AG04449 (cell line): ENCODE data around the gene HS6ST1.

Source experiments
- CTCF ChIA-PET: fragments of 350-600 bp; formaldehyde crosslinking; extraction: SDS; loops from one replicate; lab custom pipeline; 2021; ENCODE audit warnings: antibody characterized with exemption; lab: Yijun Ruan, JAX
- POLR2A ChIA-PET: fragments of 400-600, 350-600 bp; formaldehyde crosslinking; extraction: SDS; loops from one replicate; lab custom pipeline; 2020; ENCODE audit warnings: antibody characterized with exemption, inconsistent platforms; lab: Yijun Ruan, JAX
- DNase-seq: peaks from one replicate; pipeline ENCODE4 v3.0.0-alpha.2; 2010; ENCODE audit warnings: low read depth, low spot score
- H3K4me3 ChIP-seq: 2 replicates; pipeline ENCODE4 v1.5.1; 2011; ENCODE audit warnings: low read depth, mild to moderate bottlenecking, control low read depth, low read length
- CTCF ChIP-seq: IDR thresholded peaks from one replicate; pipeline ENCODE4 v1.5.1; 2011; ENCODE audit warnings: mild to moderate bottlenecking, moderate library complexity, low read length, control low read depth, inconsistent platforms; ENCODE audit not compliant: insufficient read depth; ENCODE audit errors: missing control alignments

HS6ST1 gene

GRCh38 chr2:128284037-128284441 lies 34.6 kb downstream of the HS6ST1 start:
- no peak for TF ChIP-seq CTCF
- POLR2A ChIA-PET, result interaction anchor here (0.6 kb wide), 1 partner anchor 24 kb away, joined by 3 read pairs; no protein-coding TSS in a partner anchor
- no peak for DNase-seq
- CTCF ChIA-PET, result no interaction called here
- no peak overlapping the region for H3K4me3 ChIP-seq

DNA sequence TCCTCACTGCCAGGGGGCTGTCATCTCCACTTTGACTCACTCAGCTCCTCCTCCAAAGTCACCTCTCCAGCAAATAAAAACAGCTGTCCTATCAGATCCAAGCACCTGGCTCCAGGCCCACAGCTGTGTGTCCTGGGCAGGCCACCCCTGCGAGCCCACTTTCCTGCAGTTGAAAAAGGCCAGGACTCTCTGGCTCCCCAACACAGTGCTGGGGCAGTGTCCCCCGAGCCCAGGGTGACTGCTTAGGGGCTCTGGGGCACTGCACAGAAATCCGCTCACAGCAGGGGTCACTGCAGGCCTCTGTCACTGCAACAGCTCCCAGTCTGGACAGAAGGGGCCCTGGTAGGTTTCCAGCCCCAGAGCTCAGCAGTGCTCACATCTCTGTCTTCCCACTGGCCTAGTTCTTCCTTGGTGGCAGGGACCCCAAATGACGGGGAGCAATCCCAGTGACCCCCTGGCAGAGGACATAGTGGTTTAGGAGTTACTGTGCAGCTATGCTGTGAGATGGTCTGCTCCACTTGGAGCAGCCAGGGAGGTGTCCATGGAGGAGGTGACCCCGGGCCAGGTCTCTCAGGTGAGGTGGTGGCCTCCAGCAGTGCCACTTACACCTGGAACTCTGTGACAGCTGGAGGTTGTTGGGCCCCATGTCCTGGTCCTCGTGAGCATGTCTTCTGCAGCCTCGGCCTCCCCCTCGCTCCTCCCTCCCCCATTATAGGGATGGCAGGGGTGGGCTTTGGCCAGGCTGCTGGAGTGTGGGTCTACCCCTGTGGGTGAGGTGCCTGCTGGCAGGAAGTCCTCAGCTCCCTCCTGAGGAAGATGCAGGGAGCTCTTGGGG lies 35.5 kb downstream of the HS6ST1 start:
- TF ChIP-seq CTCF, result no peak
- H3K4me3 ChIP-seq, result no peak overlapping the region
- ChIA-PET POLR2A (no interaction called here), CTCF (no interaction called here)
- no peak for DNase-seq

DNA sequence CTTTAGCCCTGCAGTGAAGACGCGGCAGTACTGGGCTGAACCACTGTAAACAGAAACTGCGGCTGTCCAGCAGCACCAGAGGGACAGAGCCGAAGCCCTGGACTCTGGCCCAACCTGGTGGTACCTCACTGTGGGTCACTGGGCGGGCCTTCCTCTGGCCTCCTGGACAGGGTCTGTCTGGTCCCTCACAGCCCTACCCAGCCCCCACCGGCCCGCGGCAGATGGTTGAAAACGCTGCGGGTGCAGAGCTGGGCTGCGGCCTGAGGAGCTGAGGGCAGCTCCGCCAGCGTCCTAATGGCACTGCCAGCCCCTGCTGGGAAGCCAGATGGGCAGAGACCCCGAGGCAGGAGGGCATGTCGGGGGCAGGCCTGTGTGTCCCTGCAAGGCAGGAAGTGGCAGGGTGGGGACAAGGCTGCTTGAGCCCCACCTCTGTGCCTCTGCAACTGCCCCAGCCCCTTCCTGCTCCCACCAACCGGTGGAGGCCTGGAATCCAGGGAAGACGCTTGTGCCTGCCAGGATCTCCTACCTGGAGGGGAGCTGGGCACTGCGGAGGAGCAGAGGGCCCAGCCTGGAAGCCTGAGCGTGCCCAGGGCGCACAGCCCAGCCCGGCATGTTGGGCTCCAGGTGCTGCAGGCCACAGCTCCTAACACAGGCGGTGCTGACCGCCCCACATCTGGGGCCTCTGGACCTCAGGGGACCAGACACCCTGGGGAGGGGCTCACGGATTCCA lies 36.3 kb downstream of the HS6ST1 start:
- H3K4me3 ChIP-seq, result no peak overlapping the region
- no peak for TF ChIP-seq CTCF
- CTCF ChIA-PET, result no interaction called here
- POLR2A ChIA-PET, result no interaction called here
- no peak for DNase-seq

- POLR2A ChIA-PET, result no interaction called here
- DNase-seq, result no peak
- CTCF ChIA-PET, result no interaction called here
- H3K4me3 ChIP-seq, result no peak overlapping the region
- no peak for TF ChIP-seq CTCF
These were observed 36.8 kb downstream of the HS6ST1 start for GRCh38 chr2:128281852-128282245.

DNA sequence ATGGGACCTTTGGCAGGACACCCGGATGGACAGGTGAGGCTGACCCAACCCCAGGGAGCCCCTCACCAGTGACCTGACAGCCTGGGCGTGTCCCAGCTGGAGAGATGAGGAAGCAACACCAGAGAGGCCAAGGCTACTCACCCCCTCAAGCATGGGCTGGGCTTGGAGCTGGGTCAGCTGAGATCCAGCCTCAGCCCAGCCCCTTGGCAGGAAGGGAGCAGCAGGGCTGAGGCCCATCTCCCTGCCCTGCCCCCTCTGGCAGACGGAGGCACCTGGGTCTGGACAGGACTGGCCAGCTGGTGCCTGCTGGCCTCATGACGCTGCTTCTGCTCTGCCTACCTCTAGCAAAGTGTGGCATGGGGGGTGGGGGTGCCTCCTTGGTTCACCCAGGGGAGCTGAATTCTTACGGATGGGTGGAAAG lies 37.8 kb downstream of the HS6ST1 start:
- H3K4me3 ChIP-seq, result no peak overlapping the region
- TF ChIP-seq CTCF, result no peak
- DNase-seq, result no peak
- POLR2A ChIA-PET, result no interaction called here
- CTCF ChIA-PET, result no interaction called here

DNA sequence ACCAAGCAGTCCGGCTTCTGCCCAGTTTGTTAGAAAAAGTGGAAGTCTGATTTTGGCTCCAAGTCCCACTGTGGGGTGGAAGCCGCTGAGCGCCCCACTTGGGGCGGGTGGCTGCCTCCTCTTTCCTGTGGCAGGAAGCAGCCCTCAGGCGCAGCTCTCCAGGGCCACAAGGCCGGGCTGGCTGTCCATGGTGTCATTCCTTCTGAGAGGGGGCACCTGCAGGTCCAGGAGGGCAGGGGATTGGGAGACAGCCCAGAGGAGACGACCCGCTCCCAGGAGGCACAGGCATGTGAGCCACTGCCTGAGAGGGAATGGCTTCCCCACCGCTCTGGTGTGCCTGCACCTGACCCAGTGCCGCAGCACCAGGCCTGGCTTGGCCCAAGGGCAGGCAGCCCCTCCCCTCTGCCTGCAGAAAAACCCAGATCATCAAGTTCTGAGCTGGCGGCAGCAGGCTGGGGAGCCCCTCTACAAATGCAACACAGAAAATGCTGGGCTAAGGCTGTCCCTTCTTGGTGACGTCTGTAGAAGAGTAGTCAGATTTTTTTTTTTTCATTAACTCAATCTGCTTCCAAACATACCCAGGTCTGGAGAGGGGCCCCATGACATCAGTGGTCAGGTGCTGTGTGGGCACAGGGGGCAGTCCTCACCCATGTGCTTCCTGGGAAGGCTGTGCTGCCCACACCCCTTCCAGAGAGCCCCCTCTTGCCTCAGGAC lies 38.4 kb downstream of the HS6ST1 start:
- CTCF ChIA-PET, result no interaction called here
- POLR2A ChIA-PET, result no interaction called here
- TF ChIP-seq CTCF, result no peak
- H3K4me3 ChIP-seq, result no peak overlapping the region
- DNase-seq, result no peak
